GM18861 (cell line): ENCODE results near the gene KCNJ12.

Experiments
- ATAC-seq: cut with Tn5 transposase; IDR thresholded peaks from one replicate; pipeline ENCODE4 v1.9.1; 2021; ENCODE audit not compliant: unreplicated experiment

Gene KCNJ12

DNA sequence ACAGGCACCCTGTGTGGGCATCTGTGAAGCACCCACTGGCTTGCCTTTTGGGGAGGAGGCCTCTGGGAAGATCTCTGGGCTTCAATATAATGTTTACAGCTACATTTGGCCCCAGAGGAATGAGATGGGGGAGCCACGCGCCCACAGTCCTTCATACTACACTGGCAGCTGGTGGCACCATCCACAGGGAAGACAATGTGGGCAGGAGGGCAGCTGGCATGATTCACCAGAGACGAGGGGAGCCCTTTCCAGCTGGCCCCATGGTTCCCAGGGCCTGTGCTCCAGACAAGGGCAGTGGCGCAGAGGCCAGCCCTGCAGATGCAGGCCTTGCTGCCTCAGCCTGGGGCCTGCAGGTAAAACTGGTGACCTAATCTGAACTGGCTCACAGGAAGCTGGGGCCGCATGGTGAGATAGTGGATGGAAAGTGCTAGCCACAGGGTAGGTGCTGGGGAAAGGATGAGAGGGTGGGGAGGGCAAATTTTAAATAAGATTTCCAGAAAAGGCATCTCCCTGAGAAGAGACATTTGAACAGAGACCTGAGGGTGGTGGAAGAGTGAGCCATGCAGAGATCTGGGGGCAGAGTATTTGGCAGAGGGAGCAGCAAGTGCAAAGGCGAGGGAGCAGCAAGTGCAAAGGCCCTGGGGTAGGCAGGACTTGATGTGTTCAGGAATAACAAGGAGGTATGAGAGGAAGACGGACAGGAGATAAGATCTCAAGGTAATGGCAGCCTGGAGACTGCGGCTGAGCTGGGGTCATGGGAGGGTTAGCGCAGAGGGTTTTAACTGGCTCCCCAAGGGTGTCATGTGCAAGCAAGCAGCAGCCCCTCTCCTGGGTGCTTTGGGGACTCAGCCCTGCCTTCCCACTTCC lies 12.1 kb upstream of the KCNJ12 start:
- ATAC-seq: no peak

DNA sequence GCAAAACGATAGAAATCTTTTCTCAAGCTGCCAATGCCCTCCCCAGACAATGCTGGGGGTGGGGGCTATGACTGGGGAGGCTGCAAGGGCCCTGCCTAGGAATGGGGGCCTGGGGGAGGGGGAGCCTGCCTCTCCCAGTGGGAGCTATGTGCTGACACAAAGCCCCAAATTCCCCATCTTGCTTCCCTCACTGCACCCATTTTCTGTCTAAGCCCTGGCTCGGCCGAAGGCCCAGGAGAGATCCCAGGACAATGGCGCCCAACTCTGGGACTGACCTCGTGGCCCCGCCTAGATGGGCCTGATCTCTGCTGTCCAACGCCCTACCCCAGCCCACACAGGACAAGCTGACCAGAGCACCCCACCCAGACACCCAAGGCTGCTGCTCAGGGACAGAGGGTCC lies 11.1 kb upstream of the KCNJ12 start:
- ATAC-seq: no peak

DNA sequence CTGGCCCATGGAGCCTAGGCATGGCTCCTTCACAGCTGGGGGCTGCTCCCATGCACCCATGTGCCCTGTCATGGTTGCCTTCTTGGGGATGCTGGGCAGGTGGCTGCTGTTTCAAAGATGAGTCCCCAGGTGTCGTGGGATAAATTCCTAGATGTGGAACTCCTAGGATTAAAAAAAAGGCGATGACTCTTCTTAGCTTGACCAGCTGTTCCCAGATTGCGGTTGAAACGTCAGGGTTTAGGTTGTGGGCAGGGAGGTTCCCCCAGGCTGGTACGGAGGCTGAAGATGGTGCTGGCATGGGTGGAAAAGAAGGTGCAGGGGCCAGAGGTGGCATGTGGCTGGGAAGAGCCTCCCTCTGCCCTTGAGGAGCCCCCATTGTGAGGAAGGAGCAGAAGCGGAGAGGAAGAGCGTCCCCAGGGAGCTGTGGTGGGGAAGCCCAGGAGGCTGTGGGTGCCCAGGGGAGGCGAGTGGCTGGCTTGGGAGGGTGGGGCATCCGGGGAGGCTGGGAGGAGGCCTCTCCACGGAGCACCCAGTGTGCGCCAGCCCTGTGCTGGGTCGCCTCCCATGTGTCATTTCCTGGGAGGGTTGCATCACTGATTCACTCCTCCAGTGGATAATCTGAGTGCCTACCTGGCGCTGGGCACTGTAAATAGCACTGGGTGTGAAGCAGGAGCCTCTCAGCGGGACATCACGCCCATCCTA lies 7.5 kb upstream of the KCNJ12 start:
- no peak for ATAC-seq

DNA sequence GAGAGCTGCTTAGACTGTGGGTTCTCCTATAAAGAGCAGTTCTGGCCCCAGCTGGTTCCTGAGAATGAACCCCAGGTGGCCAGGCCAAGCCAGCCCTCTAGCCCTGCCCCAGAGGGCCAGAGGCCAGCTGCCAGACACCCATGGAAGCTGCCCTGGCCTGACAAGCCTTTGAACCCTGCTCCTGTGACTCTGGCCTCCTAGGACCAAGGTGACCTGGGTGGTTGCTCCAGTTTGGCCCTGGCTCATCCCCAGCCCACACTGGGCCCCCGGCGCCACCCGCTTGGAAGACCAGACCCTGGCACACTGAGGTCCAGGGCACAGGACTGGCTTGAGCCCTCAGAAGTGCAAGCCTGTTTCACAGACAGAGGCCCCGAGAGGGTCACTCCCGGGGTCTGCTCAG lies 6.8 kb upstream of the KCNJ12 start:
- ATAC-seq: no peak

DNA sequence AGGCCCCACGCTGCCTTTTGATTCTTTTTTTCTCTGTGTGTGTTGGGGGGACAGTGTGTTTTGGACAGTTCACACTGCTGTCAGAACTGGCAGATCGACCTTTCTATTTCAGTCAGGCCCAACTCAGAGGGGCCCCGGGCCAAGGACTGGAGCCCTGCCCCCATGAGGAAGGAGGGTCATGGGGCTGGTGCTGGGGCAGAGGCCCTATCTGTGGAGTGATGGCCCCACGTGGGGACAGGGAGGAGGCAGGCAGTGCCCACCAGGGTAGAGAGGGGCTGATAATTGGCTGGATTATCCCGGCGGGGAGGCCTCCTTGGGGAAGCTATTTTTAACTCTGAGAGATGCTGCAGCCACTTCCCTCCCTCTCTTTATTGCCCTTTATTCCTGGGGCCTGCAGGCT lies 5.7 kb upstream of the KCNJ12 start:
- no peak for ATAC-seq

DNA sequence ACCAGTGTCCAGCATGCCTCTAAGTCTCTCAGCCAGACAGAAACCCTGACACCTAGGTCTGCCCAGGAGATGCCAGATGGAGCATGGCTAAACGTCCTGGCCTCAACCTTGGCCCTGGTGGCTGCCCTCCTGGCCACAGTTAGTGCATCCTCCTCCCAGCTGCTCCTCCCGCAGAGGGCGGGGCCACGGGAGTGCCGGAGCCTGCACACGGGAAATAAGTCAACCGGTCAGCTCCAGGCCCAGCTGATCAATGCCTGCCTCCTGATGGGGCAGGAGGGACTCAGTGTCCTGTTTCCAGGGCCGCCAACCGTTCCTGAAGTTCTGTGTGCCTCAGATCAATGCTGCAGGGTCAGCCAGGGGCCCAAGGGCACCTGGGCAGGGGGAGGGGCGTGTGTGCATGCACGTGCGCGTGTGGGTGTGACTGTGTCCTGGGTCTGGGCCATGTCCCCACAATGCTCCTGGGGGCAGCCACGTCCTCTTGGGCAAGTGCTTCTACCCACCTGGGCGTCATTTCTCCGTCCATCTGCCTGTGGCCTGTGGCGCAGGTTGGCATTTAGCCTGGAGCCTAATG lies 4.6 kb upstream of the KCNJ12 start:
- ATAC-seq: no peak

DNA sequence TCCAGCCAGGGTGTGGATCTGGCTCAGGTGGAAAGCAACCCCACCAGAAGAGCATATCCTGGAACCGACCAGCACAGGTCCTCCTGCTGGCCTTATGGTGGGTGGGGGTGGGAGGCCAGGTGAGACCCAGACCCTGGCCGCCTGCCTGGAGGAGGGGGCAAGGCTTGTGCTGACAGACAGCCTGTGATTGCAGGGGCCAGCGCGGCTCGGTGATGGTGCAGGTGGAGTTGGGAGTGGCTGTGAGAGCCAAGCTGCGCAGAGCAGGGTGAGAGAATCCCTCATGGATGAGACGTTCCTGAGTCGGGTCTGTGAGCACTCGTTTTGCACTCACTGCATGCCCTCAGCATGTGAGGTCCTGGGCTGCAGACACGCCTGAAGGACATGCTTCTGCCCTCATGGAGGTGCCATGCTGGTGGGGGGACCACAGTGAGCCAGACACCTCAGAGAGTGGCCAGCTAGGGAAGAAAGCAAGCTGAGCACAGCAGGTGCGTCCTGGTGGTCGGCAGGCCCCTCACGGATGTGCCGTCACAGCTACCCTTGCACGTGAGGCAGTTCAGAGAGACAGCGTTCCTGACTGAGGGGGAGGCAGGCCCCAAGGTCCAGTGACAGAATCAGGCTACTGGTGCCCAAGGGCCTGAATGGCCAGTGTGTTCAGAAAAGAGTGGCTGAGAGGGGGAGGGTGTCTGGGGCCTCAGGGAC lies 3.8 kb upstream of the KCNJ12 start:
- no peak for ATAC-seq

DNA sequence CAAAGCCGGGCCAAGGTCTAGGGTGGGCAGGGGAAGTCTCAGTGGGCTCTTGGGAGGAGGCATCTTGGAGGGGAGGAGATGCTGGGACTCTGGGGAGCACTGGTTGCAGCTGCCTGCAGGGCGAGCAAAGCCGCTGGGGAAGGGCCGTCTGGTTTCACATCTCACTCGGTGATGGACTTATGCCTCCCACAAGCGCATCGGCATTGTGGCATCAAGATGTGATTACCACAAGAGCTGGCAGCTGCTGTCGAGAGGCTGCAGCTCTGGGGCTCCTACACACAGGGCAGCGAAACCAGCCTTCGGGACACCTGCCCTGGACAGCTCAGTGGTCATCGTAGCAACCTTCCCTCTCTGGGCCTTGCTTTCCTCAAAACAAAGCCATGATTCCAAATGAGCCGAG lies 3.1 kb upstream of the KCNJ12 start:
- ATAC-seq: no peak

DNA sequence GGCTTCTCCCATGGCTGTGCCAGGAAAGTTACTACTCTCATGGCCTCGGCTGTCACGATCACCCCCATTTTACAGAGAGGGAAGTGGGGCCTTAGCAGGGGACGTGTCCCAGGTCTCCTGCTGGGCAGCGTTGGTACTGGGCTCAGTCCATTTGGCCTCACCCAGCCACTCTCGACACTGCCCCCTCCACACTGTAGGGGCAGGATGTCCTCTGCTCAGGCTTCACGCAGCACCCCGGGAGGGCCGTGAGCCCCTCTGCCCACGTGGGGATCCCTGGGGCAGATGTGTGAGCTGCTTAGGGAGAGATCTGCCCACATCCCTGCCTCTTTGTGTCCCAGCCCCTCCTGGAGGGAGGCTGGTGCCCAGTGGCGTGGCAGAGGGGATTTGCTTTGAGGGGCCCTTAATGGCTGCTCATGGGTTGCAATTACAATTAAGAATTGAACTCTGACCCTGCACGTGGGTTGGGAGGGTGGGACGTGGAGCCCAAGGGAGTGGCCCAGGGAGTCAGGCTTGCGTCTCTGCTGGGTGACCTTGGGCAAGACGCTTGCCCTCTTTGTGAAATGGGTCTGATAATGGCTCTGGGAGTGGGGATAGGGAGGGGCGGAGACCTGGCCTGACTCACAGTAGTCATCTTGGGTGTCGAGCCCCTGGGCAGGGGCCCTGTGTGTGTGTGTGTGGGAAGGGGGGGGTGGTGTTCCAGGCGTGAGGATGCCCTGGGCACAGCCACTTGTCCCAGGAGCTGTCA lies 2.3 kb upstream of the KCNJ12 start:
- ATAC-seq: no peak

DNA sequence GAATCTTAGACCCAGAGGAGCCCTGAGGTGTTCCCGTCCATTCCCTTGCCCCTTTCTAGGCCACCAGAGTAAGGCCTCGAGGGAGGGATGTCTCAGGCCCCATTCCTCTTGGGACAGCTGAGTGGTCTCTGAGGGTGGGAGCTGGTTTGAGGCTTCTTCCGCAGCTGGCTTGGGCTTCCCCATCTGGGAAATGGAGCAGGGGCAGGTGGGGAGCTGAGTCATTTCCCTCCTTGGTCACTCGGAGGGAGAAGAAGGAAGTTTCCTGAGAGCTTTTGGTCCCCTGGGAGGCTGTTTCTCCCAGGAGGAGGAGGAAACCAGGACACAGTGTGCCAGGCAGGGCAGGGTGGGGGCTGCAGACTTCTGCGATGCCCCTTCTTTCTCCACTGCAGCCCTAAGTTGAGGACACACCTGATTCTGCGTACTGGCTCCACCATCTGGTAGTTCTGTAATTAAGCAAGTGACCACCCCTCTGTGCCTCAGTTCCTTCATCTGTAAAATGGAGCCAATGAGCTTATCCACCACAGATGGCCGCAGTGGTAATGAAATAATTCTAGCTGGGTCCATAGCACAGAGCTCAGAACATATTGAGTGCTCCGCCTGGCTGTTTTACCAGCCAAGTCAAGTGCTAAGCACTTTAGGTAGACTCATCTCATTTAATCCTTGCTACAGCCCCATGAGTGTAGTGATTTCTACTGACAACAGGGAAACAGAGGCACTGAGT lies 1.6 kb upstream of the KCNJ12 start:
- no peak for ATAC-seq

DNA sequence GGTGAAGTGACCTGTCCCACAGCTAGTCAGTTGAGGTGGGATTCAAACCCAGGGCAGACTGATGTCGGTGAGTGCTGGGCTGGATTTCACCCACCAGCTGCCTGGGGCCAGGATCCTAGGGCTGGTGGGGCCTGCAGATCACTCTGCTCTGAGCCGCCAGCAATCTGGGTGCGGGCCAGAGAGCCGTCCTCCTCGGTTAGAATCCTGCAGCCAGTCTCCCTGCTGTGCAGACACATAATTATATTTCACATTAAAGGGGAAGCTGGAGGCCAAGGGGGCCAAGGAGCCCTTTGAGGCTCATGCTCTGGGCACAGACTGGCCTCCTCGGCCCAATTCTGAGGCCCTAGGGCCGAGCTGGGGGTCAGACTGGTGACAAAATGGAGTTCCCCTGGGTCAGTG lies 996 bp upstream of the KCNJ12 start:
- ATAC-seq: no peak

DNA sequence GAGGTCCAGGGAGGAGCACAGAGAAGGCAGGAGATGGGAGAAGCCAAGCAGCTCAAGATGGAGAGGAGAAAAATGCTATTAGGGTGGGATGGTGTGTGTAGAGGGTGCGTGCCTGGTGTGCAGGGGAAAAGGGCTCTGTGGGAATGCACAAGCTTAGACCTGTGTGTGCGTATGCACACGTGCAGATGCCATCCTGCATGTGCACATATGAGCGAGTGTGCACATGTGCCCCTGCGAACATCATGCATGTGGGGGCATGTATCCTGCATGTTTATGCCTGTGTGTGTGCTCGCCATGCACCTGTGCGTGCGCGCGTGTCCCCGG lies 438 bp upstream of the KCNJ12 start:
- no peak for ATAC-seq

DNA sequence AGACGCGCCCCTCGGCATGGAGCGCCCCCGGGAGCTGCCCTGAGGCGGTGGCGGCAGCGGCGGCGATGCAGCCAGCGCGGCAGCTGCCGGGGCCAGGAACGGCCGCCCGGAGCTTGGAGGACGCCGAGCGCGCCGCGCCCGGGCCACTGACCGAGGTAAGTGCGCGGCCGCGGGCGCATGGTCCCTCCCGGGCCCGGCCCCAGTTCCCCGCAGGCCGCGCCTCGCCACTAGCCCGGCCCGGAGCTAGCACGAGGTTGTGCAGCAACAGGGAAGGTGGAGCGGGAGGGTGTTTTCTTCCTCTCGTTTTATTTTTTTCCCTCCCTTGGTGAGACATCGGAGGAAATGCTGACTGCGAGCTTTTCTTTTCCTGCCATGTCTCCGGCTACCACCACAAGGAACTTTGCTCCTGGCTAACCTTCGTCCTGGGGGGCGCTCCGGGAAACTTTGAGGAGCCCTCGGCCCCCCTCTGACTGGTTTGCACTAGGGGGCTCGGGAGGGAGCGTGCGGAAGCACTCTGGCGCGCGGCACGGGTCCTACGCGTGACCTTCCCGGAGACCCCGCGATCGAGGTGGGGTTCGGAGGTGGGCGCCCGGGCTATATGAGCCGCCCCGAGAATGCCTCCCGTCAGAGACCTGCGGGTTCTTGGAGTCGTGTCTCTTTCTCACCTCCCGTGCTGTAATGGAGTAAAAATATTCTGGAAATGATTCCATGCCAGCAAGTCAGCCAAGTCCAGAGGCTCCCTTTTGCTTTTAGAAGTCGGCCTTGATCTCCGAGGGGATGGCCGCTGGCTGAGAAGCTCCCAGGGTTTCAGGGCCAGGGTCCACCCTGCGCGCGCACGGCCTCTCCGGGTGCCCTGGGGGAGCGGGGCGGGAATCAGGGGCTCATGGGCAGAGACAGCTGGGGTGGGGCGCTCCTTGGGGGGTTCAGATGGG lies 868 bp downstream of the KCNJ12 start:
- no peak for ATAC-seq

DNA sequence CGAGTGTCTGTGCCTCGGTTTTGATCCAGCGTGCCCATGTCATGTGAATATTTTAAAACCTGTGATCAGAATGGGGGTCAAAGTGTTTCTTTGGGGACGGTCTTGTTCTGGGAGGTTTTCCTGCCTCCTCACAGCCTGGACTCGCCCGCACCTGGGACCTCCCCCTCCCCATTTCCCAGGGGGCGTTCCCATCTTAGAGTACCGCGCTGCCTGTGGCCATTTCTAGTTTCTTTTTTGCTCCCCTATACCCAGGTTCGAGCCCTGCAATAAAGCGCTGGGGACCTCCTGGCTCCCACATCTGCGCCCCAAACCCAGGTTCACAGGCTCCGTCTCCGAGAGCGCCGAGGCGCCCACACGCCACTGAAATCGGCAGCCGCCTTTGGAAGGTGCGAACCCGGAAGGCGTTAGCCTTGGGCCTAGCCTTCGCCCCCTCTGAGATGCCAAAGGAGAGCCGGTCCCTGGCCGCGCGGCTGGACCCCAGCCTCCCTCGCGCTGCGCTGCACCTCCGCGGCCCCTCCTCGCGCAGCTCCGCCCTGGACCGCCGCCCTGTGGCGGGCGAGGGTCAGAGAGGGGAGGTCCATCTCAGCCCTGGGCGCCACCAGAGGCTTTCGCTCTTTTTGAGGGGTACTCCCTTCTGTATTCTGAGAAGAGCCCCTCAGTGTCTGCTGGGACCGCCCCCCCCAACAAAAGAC lies 1.7 kb downstream of the KCNJ12 start:
- ATAC-seq: no peak

DNA sequence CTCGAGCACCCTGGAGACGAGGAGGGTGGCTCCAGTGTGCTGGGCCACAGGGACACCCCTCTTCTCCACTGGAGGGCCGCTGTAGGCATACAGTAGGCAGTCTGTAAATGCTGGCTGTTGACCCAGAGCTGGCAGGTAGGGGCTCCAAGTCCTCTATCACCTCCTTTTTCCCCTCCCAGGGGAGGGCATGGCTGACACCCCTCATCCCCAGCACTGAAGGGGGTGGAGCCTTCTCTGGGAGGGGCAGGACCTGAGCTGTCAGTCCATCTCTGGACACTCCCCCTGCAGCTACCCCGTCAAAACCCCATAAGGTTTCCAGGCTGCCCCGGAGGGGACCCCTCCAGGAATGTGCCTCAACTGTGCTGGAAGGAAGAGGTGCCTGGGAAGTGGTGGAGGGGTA lies 2.4 kb downstream of the KCNJ12 start:
- ATAC-seq: no peak

DNA sequence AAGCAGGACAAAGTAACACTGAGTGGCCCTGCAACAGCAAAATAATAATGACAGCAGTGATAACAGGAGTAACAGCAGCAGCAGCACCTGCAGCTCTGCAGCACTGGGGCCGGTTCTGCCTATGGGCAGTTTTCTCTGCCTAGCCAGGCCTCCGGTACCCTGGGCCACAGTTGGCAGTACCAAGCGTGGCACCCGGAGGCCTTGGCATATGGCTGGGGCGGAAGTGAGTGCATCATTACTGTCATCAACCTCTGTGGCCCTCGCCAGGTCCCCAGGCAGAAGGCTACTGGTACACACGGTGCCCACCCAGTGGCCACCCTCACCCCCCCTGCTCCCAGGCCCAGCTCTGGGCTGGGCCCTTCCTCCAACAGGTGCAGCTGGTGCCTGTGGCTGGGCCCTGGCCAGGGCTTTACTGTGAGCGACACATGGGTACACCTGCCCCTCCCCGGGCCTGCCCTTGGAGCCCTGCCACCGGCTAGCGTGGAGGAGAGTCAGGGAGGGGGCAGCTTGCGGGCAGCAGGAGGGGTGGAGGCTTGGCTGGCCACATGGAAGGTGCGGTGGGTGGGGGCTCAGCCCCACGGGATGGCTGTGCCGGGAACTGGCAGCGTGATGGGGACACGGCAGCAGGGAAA lies 3.0 kb downstream of the KCNJ12 start:
- ATAC-seq: no peak

DNA sequence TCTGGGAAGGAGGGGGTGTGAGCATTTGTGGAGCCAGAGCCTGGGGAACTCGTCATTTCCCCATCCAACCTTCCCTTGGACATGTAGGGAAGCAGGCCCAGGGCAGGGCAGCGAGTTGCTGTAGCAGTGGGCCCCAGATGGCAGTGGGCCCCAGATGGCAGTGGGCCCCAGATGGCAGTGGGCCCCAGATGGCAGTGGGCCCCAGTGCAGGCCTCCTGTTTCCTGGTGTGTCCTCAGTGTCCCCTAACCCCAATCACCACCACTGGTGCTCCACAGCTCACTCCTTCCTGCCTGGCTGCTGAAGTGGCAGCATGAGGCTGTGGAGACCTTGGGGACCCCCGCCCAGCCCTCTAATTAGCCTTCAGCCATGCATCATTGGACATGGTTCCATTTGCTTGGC lies 4.5 kb downstream of the KCNJ12 start:
- no peak for ATAC-seq

DNA sequence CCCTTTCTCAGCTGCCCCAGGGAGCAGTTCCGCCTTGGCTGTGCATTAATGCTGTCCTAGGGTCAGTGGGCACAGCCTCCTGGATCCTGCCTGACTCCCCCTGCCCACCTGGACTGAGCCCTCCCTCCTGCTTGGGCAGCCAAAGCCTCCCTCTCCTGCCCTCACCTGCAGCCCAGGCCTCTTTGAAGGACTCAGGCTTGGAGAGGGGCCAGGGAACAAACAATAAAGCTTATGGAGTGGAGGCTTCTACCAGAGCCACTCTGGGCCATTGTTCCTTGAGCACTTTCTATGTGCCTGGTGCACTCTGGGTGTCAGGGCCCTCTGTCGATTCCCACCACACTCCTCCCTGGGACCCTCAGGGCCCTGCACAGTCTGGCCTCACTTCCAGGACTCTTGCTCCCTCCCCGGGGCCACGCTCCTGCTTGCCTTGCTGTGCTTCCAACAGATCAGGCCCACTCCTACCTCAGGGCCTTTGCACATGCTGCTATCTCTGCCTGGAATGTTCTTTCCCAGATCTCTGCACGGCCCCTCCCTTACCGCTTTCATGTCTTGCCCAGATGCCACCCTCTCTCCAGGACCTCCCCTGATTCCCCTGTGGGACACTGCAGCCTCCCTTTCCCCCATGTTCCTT lies 5.0 kb downstream of the KCNJ12 start:
- no peak for ATAC-seq
